ENCODE measurements around the gene ZNF280C. TPM values are rescaled to one million over a fixed set of nuclear protein-coding genes. Genes with fewer than 3 reads are reported as not detected.

The ZNF280C gene
- total and polyA plus RNA-seq, 4 donors, result 3.9 to 7.6 (median 5.9) TPM

DNA sequence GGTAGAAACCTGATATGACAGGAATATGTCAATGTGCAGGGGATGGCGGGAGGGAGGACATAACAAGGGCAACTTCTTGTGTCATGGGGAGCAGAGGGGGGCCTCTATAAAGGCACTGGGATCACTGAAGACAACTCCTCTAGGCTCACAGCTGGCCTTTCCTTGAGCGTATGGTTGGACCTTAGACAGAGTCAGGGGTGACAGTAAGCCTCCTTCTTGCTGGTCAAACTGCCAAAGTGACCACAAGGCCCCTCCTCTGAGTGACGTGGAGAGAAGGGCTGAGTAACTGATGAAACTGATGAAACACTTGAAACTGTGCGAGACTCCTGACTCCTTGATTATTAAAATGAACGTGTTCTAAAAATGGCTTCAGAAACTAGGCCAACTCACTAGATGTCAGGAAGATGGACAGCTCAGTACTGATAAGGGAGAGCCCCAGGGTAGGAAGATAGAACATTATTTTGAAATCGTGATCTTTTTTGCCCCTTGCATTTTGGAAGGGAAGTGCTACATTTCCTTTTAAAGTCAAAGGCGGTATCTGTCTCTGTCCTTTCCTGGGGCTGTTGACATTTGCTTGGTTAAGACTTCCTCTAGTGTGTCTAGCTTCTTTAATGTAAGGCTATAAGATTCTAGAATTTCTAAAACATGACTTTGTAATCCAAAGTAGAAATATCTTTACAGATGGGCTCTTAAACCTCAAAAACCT, 95.4 kb downstream of the ZNF280C start:
- H3K4me3 ChIP-seq (ENCODE audit: low read depth, low read length), result peak overlapping the region; percentile 59
- no peaks in the 10 kb centered on the region for H3K27me3 ChIP-seq (ENCODE audit: control insufficient read depth, insufficient read depth, low read length)
- 52% methylated on average over 4 of the region's 7 CpGs for WGBS (ENCODE audit: insufficient coverage)
- no peaks in the 10 kb centered on the region for H3K9me3 ChIP-seq (ENCODE audit: control insufficient read depth, insufficient read depth, low read length)
- H3K4me1 ChIP-seq (ENCODE audit: control insufficient read depth, insufficient read depth, low read length), result peaks cover 24% of the 10 kb centered on the region
- peak in 2 of 6 donors; percentile 11 to 24 for DNase-seq (ENCODE audit: low read depth in 4 of 6, low spot score in 6 of 6)
- H3K27ac ChIP-seq (ENCODE audit: low read depth, low read length), result no peak overlapping the region
- H3K36me3 ChIP-seq (ENCODE audit: control insufficient read depth, insufficient read depth, low read length), result no peaks in the 10 kb centered on the region

DNA sequence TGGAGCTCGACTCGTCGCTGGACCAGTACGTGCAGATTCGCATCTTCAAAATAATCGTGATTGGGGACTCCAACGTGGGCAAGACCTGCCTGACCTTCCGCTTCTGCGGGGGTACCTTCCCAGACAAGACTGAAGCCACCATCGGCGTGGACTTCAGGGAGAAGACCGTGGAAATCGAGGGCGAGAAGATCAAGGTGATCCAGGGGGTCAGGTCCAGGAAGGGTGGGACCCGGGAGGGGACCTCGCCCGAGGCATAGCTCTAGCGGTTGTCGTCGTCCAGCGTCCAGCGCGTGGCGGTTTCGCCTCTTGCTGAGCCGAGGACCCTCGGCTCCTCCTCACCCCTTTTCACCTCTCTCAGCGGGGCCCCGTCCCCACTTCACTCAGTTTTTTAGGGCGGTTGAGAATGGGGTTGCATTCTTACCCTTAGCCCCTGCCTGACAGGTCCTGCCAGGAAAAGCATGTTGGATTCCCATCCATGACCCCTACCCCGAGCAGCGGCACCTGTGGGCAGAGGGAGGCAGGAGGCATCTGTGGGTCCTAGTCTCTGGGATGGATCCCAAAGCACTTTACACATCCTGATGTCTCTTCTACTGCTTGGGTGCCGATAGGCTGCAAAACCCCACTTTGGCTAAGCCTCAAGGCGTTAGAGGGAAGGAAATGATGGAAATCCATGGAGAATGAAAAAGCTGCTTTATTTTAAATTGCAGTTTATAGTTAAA, 96.4 kb downstream of the ZNF280C start:
- peaks cover 24% of the 10 kb centered on the region for H3K4me1 ChIP-seq (ENCODE audit: control insufficient read depth, insufficient read depth, low read length)
- peak in 2 of 6 donors; percentile 38 to 62 for DNase-seq (ENCODE audit: low read depth in 4 of 6, low spot score in 6 of 6)
- peak overlapping the region; percentile 77 for H3K27ac ChIP-seq (ENCODE audit: low read depth, low read length)
- H3K9me3 ChIP-seq (ENCODE audit: control insufficient read depth, insufficient read depth, low read length), result no peaks in the 10 kb centered on the region
- no peaks in the 10 kb centered on the region for H3K36me3 ChIP-seq (ENCODE audit: control insufficient read depth, insufficient read depth, low read length)
- WGBS (ENCODE audit: insufficient coverage), result 31% methylated on average over 28 of the region's 34 CpGs
- H3K27me3 ChIP-seq (ENCODE audit: control insufficient read depth, insufficient read depth, low read length), result no peaks in the 10 kb centered on the region
- peak overlapping the region; percentile 59 for H3K4me3 ChIP-seq (ENCODE audit: low read depth, low read length)

GRCh38 chrX:130171446-130172126, 97.1 kb downstream of the ZNF280C start, which contains the start of gene RAB33A:
Gene RAB33A, plus strand, starts transcription at chrX:130171962. Its CDS starts 101 bp downstream, at chrX:130172063.
- Histone ChIP-seq H3K27me3 (ENCODE audit: control insufficient read depth, insufficient read depth, low read length) (no peaks in the 10 kb centered on the region), H3K9me3 (ENCODE audit: control insufficient read depth, insufficient read depth, low read length) (no peaks in the 10 kb centered on the region), H3K4me3 (ENCODE audit: low read depth, low read length) (peak within 1 kb of the TSS; percentile 59), H3K4me1 (ENCODE audit: control insufficient read depth, insufficient read depth, low read length) (peaks cover 19% of the 10 kb centered on the region), H3K36me3 (ENCODE audit: control insufficient read depth, insufficient read depth, low read length) (no peaks in the 10 kb centered on the region), H3K27ac (ENCODE audit: low read depth, low read length) (peak within 1 kb of the TSS; percentile 77)
- DNase-seq (ENCODE audit: low read depth in 4 of 6, low spot score in 6 of 6), result peak in 2 of 6 donors; percentile 89 to 93
- 37% methylated on average over 45 of the region's 61 CpGs for WGBS (ENCODE audit: insufficient coverage)

- DNase-seq (ENCODE audit: low read depth in 4 of 6, low spot score in 6 of 6), result peak in 4 of 6 donors; percentile 58 to 97 (median 84)
- Histone ChIP-seq H3K4me3 (ENCODE audit: low read depth, low read length) (peak overlapping the region; percentile 59), H3K27ac (ENCODE audit: low read depth, low read length) (peak overlapping the region; percentile 77), H3K27me3 (ENCODE audit: control insufficient read depth, insufficient read depth, low read length) (no peaks in the 10 kb centered on the region), H3K4me1 (ENCODE audit: control insufficient read depth, insufficient read depth, low read length) (peaks cover 14% of the 10 kb centered on the region), H3K9me3 (ENCODE audit: control insufficient read depth, insufficient read depth, low read length) (no peaks in the 10 kb centered on the region), H3K36me3 (ENCODE audit: control insufficient read depth, insufficient read depth, low read length) (no peaks in the 10 kb centered on the region)
- 37% methylated on average over 17 of the region's 36 CpGs for WGBS (ENCODE audit: insufficient coverage)
Observed at GRCh38 chrX:130170752-130171445, 97.8 kb downstream of the ZNF280C start.

DNA sequence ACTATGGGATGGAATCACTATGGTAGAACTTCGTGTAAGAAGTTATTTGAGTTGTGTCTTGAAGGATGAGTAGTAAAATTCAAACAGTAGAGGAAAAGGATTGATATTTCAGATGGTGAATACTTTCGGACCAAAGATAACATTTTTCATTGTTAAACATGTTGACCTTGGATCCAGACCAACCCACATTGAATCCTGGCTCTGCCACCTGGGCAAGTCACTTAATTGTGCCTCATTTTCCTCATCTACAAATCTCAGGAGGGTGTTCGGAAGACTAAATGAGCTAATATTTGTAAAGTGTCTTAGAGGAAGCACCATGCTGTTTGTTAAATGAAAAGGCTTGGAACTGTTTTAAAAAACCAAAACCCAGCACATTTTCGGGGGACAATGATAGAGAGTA, 101.7 kb downstream of the ZNF280C start:
- H3K27ac ChIP-seq (ENCODE audit: low read depth, low read length), result no peak overlapping the region
- H3K9me3 ChIP-seq (ENCODE audit: control insufficient read depth, insufficient read depth, low read length), result no peaks in the 10 kb centered on the region
- no peaks in the 10 kb centered on the region for H3K36me3 ChIP-seq (ENCODE audit: control insufficient read depth, insufficient read depth, low read length)
- WGBS (ENCODE audit: insufficient coverage), result 35% methylated on average over 2 of the region's 4 CpGs
- H3K4me1 ChIP-seq (ENCODE audit: control insufficient read depth, insufficient read depth, low read length), result no peaks in the 10 kb centered on the region
- H3K4me3 ChIP-seq (ENCODE audit: low read depth, low read length), result peak overlapping the region; percentile 75
- no peaks in the 10 kb centered on the region for H3K27me3 ChIP-seq (ENCODE audit: control insufficient read depth, insufficient read depth, low read length)
- no peak for DNase-seq (ENCODE audit: low read depth in 4 of 6, low spot score in 6 of 6)

GRCh38 chrX:130166503-130166777, 102.3 kb downstream of the ZNF280C start:
- no peak for DNase-seq (ENCODE audit: low read depth in 4 of 6, low spot score in 6 of 6)
- Histone ChIP-seq H3K27ac (ENCODE audit: low read depth, low read length) (peak overlapping the region; percentile 98), H3K27me3 (ENCODE audit: control insufficient read depth, insufficient read depth, low read length) (no peaks in the 10 kb centered on the region), H3K4me3 (ENCODE audit: low read depth, low read length) (peak overlapping the region; percentile 75), H3K9me3 (ENCODE audit: control insufficient read depth, insufficient read depth, low read length) (no peaks in the 10 kb centered on the region), H3K4me1 (ENCODE audit: control insufficient read depth, insufficient read depth, low read length) (no peaks in the 10 kb centered on the region), H3K36me3 (ENCODE audit: control insufficient read depth, insufficient read depth, low read length) (no peaks in the 10 kb centered on the region)
- no CpG with 5 or more reads among the region's 4 CpGs for WGBS (ENCODE audit: insufficient coverage)

DNA sequence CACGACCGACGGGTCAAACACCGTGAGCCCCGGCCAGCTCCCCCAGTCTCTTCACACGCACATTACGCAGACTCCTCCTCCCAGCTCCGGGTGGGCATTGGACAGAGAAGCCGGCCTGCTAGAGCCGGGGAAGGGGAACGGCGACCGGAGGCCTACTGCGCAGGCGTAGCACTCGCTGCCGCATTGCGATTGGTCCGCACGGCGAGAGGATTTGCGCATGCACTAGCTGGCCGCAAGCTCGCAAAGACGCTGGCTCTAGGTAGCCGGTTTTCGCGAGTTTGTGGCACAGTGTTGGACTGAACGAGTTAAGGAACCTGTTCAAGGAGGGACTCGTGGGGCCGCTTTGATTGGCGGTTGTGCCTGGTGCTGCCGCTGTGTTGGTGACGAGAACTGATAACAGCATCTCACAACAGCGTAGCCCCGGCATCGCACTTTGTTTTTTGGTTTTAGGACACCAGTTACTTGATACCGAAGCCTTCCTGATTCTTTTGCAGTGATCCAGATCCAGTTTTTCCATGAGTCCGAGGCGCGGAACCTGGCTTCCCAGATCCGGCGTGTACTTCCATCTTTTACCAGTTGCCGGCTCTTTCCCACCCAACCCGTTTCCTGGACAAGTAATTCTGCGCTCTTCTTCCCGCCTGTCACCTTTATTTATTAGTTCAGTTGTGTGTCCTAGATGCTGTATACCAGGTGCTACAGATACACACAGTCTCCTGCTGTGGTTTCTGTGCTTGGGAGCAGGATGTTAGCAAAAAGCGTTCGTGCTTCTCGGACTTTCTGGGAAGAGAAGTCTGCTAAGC, 102.8 kb downstream of the ZNF280C start, which contains the start of gene AIFM1:
Gene AIFM1 (minus strand): TSS at position 139 of the 800 bp plus-strand sequence. CDS start 185 bp downstream, outside the sequence.
- Histone ChIP-seq H3K4me1 (ENCODE audit: control insufficient read depth, insufficient read depth, low read length) (no peaks in the 10 kb centered on the region), H3K4me3 (ENCODE audit: low read depth, low read length) (peak within 1 kb of the TSS; percentile 75), H3K9me3 (ENCODE audit: control insufficient read depth, insufficient read depth, low read length) (no peaks in the 10 kb centered on the region), H3K36me3 (ENCODE audit: control insufficient read depth, insufficient read depth, low read length) (no peaks in the 10 kb centered on the region), H3K27ac (ENCODE audit: low read depth, low read length) (peak within 1 kb of the TSS; percentile 98), H3K27me3 (ENCODE audit: control insufficient read depth, insufficient read depth, low read length) (no peaks in the 10 kb centered on the region)
- 31% methylated on average over 46 of the region's 50 CpGs for WGBS (ENCODE audit: insufficient coverage)
- DNase-seq (ENCODE audit: low read depth in 4 of 6, low spot score in 6 of 6), result peak; percentile 76 to 97 (median 88)

- no peak for DNase-seq (ENCODE audit: low read depth in 4 of 6, low spot score in 6 of 6)
- WGBS (ENCODE audit: insufficient coverage), result 26% methylated on average over 30 of the region's 32 CpGs
- no peaks in the 10 kb centered on the region for H3K36me3 ChIP-seq (ENCODE audit: control insufficient read depth, insufficient read depth, low read length)
- no peaks in the 10 kb centered on the region for H3K4me1 ChIP-seq (ENCODE audit: control insufficient read depth, insufficient read depth, low read length)
- H3K9me3 ChIP-seq (ENCODE audit: control insufficient read depth, insufficient read depth, low read length), result no peaks in the 10 kb centered on the region
- H3K27ac ChIP-seq (ENCODE audit: low read depth, low read length), result peak overlapping the region; percentile 98
- no peaks in the 10 kb centered on the region for H3K27me3 ChIP-seq (ENCODE audit: control insufficient read depth, insufficient read depth, low read length)
- peak overlapping the region; percentile 75 for H3K4me3 ChIP-seq (ENCODE audit: low read depth, low read length)
Observed at GRCh38 chrX:130165181-130165702, 103.5 kb downstream of the ZNF280C start.

All from spinal cord (tissue), 10 donors.